Astrocyte of the spinal cord (primary cell): ENCODE data around the gene STAC2.
A peak's percentile ranks its signal among the peaks of the same experiment; 100 is the strongest.

Experiments used
- DNase-seq: peaks from one replicate; pipeline ENCODE4 v3.0.0; 2011; ENCODE audit warnings: low read depth, low spot score
- H3K4me3 ChIP-seq: 2 replicates; pipeline ENCODE4 v1.5.1; 2011; ENCODE audit warnings: low read depth, mild to moderate bottlenecking, low read length, moderate library complexity
- CTCF ChIP-seq: IDR thresholded peaks from 2 replicates; pipeline ENCODE4 v1.5.1; 2012; ENCODE audit warnings: low read depth, mild to moderate bottlenecking, low read length, inconsistent platforms
- in situ Hi-C: cut with HindIII; loops from 2 replicates; pipeline ENCODE4 v1.10.0; 2017; ENCODE audit warnings: low sequenced_read_pairs

The STAC2 gene

DNA sequence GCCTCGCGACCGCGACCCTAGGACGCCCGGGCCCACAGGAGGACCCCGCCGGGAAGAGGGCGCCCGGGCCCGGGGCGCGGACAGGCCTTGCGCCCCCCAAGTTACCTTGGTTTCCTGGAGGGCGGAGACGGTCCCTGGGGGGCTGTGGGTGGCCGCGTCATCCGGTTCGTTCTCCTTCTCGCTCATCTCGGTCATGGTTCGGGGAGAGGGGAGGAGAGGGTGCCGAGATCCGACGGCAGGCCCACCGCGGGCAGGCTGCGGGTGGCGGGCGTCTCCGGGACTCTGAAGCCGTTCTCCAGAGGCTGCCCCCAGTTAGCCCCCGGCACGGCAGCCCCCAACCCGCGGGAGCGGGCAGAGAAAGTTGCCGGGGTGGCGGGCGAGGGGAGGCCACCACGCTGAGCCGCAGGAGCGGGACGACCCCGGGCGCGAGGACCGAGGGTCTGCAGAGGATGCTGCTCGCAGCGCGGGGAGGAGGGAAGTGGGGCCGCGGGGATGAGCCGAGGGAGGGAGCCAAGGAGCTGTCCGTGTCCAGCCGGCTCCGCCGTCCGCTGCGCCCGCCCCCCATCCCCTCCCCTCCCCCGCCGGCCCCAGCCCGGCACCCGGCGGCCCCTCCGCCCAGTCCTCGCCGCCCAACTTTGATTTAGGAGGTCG, at the start of gene STAC2:
TSS of gene STAC2 (minus strand) at position 638 of the 651 bp plus-strand sequence. CDS start at position 195, 443 bp downstream.
- peak within 1 kb of the TSS; percentile 24 for H3K4me3 ChIP-seq
- in situ Hi-C loops = no loop called here
- DNase-seq = no peak
- TF ChIP-seq CTCF = no peak

DNA sequence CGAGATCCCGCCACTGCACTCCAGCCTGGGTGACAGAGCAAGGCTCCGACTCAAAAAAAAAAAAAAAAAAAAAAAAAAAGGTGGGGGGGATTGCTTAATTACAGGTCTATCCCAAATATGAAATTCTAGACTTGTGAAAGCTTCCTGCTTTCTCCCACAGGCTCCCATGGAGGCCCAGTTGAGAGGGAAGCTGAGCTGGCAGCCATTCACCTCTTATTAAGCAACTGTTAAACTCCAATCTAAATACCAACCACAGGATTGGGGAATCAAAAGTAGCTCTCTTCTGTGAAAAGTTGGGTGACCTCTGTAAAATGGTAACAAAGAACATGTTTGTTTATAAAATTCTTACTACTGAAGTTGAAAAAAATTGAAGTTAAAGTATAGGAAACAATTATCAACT, 45.8 kb upstream of the STAC2 start:
- TF ChIP-seq CTCF = no peak
- DNase-seq = no peak

DNA sequence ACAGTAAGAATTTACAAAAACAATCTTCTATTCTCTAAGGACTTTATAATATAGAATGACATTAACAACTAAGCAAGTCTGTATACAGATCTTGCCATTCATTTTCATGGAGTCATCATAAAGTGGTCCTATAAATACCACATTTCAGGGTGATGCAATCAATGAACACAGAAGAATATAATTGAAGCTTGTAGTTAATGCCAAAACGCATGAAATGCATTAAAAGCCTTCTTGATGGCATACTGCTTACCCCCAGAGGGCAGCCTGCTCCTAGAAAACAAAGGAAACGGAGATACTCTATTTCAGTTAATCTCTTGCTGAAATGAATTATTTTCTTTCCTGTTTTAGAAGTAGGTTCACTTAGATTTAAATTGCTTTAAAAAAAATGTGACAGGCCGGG, 45.2 kb upstream of the STAC2 start:
- no peak overlapping the region for H3K4me3 ChIP-seq
- TF ChIP-seq CTCF = peak; percentile 57
- in situ Hi-C loops = no loop called here
- peak; percentile 46 for DNase-seq

More for the DNA sequence above, 45.8 kb upstream of the STAC2 start:
- in situ Hi-C loops = no loop called here
- no peak overlapping the region for H3K4me3 ChIP-seq

DNA sequence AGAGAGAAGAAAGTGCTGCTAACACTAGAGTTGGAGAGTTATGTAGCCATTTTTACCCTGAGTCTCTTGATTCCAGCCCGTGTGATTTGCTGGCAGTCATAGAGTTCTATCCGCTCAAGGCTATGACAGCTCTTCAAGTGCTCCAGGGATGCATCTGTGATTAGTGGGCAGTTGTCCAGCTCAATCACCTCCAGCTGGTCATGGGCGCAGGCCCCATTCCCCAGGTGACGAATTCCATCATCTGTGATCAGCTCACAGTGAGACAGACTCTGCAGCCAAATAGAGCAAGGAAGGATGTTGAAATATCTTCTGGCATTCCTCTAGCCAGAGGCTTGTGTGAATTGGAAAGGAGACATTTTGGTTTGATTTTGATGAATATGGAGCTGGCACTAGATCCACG, 38.4 kb upstream of the STAC2 start:
- in situ Hi-C loops = no loop called here
- DNase-seq = no peak
- TF ChIP-seq CTCF = no peak
- no peak overlapping the region for H3K4me3 ChIP-seq

DNA sequence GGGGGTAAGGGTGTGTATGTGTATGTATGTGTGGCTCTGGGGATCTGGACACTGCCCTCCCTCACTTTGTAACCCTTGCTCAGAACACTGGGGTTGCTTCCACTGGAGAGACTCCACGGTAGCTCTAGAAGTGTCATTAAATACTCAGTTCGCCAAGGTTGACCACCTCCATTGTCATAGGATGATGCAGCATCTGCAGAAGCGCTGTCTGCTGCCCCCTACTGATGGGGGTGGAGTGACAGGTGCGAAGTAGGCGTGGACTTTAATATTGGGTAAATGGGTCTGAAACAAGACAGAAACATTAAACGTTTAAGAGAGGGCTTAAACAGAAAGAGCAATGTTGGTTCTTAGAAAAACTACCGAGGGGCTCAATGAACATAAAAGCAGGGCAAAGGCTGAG, 35.5 kb upstream of the STAC2 start:
- TF ChIP-seq CTCF = peak; percentile 21
- in situ Hi-C loops = no loop called here
- DNase-seq = no peak
- H3K4me3 ChIP-seq = no peak overlapping the region

GRCh38 chr17:39252788-39253460, 27.2 kb upstream of the STAC2 start:
- DNase-seq = no peak
- TF ChIP-seq CTCF = no peak
- in situ Hi-C loops = no loop called here
- H3K4me3 ChIP-seq = no peak overlapping the region
